ENCODE measurements around the gene PPP6R1. TPM values are rescaled to one million over a fixed set of nuclear protein-coding genes. Genes with fewer than 3 reads are reported as not detected.
A peak's percentile ranks its signal among the peaks of the same experiment; 100 is the strongest.

Gene PPP6R1
- 11.4 TPM for total RNA-seq

GRCh38 chr19:55258828-55259539 lies at the start of gene PPP6R1:
Gene PPP6R1, minus strand, starts transcription at chr19:55259017. Its CDS starts 11,914 bp downstream, at chr19:55247103.
- peak; percentile 93 for DNase-seq

- no peak for DNase-seq
Measured at GRCh38 chr19:55308281-55308680, 49.5 kb upstream of the PPP6R1 start.

GRCh38 chr19:55306712-55307111 lies 47.9 kb upstream of the PPP6R1 start:
- DNase-seq: no peak

- DNase-seq: no peak
Measured at GRCh38 chr19:55305983-55306562, 47.3 kb upstream of the PPP6R1 start.

GRCh38 chr19:55305491-55305890 lies 46.7 kb upstream of the PPP6R1 start:
- no peak for DNase-seq

GRCh38 chr19:55304980-55305379 lies 46.2 kb upstream of the PPP6R1 start:
- DNase-seq: no peak

- DNase-seq: no peak
Measured at GRCh38 chr19:55304279-55304978, 45.6 kb upstream of the PPP6R1 start.

GRCh38 chr19:55303477-55303876 lies 44.7 kb upstream of the PPP6R1 start:
- DNase-seq: no peak

GRCh38 chr19:55302318-55302703 lies 43.5 kb upstream of the PPP6R1 start:
- no peak for DNase-seq

- peak; percentile 67 for DNase-seq
Measured at GRCh38 chr19:55301459-55302317, 42.9 kb upstream of the PPP6R1 start.

GRCh38 chr19:55300886-55301458 lies 42.2 kb upstream of the PPP6R1 start:
- DNase-seq: peak; percentile 57

GRCh38 chr19:55299991-55300390 lies 41.2 kb upstream of the PPP6R1 start:
- no peak for DNase-seq

GRCh38 chr19:55297267-55297666 lies 38.5 kb upstream of the PPP6R1 start:
- no peak for DNase-seq

GRCh38 chr19:55289117-55289796 lies 30.4 kb upstream of the PPP6R1 start:
- no peak for DNase-seq

GRCh38 chr19:55287361-55288079 lies 28.7 kb upstream of the PPP6R1 start:
- DNase-seq: peak; percentile 83

GRCh38 chr19:55285229-55285890 lies 26.5 kb upstream of the PPP6R1 start:
- peak; percentile 23 for DNase-seq

GRCh38 chr19:55284405-55285058 lies 25.7 kb upstream of the PPP6R1 start:
- no peak for DNase-seq

- DNase-seq: peak; percentile 79
Measured at GRCh38 chr19:55283548-55284377, 24.9 kb upstream of the PPP6R1 start, which contains the start of gene BRSK1. Gene BRSK1, plus strand, starts transcription at chr19:55283997. Its CDS starts 446 bp downstream, at chr19:55284443.

All from occipital lobe (tissue), 2 donors.